ENCODE results near the gene NCAM2.
A peak's percentile ranks its signal among the peaks of the same experiment; 100 is the strongest.
"Not testable (repeated sequence)": the region's sequence is repeated elsewhere in the genome, so short reads cannot be mapped to it uniquely, and the experiment has no call there.

Gene NCAM2

DNA sequence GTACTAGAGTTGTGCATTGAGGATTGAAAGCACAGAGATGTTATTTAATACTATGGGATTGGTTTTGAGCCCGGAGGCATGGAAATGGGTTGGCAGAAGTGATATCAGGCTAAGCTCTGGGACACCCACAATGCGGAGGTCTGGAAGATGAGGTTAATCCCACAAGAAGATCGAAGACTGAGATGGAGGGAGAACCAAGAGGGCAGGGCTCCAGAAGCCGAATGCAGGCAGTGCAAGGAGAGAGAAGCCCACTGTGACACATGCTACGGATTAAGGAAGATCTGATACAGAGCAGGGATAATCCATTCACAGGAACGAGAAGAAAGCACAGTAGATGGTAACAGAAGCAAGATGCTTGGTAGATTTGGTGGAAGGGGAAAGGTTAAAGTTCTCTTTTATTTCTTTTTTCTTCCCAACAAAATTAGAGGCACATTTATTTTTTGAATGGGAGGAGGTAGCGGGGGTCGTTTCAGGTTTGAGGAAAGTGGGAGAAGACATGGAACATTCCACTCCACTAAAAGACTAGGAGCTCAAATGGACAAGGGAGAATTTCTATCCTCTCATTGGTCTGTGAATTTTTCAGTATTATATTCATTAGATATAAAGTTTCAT is 113.2 kb downstream of the NCAM2 start:
- no peak for DNase-seq

DNA sequence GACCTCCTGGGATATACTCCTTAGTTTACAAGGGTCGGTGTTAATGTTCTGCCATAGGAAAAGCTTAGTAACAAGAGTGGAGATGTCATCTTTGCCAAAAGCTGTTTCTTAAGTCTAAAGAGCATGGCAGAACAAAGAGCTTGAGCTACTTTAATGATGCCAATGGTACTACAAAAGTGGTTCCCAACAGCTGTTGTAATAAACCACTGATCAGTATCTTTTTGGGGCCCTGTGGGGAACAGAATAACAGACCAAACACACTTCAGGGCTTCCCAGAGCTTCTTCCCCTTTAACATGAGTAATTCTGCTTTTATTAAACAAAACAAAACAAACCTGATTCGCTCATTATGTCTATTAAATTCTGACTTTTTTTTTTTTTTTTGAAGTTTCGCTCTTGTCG is 116.3 kb downstream of the NCAM2 start:
- DNase-seq = peak; percentile 84

DNA sequence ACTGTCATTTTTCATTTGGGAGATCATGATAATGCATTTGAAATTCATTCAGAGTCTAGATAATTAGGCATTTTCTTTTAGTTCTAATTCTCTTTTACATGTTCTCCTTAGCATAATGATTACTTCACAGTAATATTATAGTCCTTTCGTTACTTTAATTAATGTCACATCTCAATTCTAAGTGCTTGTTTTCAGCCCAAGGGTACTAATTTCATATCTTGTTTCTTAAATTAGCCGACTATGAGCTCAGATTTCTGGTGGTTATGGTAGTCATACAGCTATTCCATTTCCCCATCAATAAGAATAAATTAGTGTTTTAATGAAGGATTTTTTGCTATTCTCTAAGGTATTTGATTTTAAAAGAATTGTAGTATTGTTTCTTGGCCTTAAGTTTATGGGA is 120.9 kb downstream of the NCAM2 start:
- no peak for DNase-seq

DNA sequence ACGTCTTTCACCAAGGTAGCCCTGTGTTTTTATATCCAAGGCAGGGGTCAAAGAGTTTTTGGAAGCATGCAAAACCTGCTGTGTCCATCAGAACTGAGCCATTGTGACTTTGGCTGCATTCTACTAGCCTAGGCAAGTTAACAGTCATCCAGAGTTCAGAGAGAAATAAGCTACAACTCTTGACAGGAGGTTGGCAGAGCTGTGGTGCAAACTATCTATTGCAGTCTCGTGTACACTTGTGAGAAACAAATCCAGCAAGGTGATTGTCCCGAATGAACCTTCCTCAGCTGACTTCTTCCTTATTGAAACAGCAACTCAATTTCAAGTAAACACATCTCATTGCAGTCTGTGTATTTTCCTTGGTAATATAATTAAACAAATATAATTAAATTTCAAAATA is 124.5 kb downstream of the NCAM2 start:
- DNase-seq = no peak

DNA sequence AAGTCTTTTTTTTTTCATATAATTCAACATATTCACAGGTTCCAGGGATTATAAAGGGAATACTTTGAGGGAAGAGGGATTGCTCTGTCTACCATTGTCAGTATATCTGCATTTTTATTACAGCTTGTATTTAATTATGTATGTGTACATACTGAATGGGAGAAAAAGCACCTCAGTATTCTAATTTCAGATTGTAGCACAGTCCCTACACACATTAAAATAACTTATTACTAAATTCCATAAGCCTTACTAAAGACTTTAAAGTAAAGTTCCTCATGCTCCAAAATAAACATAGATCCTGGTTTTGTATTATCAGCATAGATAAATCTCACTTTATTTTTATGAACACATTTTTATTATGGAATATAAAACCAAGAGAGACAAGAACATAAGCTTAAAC is 134.2 kb downstream of the NCAM2 start:
- DNase-seq = no peak

DNA sequence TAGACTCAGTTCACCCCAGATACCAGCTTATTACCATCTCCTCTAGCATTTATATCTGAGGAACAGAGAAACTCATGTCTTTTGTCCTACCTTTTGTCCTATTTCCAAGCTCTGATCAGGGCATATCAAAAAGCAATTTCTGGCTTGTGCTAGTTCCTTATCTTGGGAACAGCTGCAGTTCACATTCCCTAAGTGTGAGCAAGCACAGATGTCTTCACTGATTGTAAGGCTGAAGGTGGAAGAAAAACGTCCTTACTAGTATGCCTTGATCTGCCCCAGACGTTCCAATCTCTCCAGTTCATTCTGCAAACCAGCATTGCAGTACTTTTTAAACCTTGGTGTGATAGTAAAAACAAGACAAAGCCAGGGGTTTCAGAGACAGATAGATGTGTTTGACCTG is 139.8 kb downstream of the NCAM2 start:
- no peak for DNase-seq

DNA sequence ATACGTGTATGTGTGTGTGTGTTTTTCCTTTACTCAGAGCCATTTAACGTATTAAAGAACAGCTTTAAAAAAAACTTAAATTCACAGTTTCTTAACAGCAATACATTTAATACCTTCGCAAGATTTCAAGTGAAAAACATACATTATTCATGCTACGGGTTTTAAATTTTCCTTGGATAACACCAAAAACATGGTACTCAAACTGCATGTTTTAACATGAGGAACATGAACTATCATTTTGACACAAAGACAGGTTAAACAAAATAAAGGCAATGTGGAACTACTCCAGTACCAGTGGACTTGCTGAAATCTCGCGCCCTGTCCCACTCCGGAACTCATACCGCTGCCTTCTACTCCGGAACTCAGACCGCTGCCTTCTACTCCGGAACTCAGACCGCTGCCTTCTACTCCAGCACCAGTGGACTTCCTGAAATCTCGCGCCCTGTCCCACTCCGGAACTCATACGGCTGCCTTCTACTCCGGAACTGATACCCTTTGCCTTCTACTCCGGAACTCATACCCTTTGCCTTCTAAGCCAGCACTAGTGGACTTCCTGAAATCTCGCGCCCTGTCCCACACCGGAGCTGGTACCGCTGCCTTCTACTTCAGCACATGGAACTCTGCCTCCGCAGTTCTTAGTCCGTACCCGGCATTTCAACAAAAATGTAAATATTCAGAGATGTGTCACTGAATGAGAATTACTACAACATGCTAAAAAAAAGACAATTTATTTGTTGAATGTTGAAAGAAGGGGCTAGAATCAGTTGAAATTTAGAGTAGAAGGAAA is 148.6 kb downstream of the NCAM2 start:
- DNase-seq = no peak

DNA sequence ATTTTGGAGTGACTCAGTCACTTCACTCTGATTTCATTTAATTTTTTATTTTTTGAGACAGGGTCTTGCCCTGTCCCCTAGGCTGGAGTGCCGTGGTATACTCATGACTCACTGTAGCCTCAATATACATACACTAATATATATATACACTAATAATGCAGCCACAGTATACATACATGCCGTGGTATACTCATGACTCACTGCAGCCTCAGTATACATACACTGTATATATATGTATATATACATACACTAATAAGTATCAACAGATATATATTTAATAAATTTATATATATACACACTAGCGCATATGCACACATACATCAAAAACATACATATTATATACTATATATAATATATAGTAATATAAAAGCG is 149.2 kb downstream of the NCAM2 start:
- DNase-seq = no peak

DNA sequence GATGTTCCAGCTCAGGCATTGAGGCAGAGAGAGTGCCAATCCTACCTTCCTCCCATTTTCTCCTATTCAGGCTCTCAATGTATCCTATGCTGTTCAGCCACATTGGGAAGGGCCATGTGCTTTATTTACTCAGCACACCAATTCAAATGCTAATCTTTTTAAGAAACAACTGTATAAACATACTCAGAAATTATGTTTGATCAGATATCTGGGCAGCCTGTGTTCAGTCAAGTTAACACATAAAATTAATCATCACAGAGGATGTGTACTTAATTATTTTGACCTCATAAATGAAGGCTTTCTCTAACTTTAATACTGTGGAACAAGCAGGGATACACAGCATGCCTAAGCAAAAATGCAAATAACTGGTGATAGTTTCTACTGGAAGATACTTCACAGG is 149.8 kb downstream of the NCAM2 start:
- DNase-seq = no peak

DNA sequence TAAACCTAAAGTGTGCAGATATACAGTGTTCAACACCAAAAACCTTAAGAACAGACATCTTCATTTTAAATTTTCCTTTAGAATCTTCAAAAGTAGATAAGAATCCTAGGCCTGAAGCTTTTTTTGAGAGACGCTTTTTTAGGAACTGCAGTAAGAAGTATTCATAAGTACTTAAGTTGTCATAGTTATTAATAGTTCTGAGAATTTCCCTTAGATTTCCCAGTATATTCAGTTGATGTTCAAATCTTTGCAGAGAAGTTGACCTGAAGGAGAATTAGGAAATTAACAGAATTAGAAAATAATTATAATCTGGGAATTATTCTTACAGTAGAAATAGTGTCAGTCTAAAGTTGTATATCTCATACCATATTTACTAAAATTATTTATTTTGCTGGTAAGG is 150.3 kb downstream of the NCAM2 start:
- DNase-seq = no peak

DNA sequence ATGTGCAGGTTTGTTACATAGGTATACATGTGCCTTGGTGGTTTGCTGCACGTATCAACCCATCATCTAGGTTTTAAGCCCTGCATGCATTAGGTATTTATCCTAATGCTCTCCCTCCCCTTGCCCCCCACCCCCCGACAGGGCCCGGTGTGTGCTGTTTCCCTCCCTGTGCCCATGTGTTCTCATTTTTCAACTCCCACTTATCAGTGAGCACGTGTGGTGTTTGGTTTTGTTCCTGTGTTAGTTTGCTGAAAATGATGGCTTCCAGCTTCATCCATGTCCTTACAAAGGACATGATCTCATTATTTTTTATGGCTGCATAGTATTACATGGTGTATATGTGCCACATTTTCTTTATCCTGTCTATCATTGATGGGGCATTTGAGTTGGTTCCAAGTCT is 151.2 kb downstream of the NCAM2 start:
- DNase-seq = not testable (repeated sequence)

DNA sequence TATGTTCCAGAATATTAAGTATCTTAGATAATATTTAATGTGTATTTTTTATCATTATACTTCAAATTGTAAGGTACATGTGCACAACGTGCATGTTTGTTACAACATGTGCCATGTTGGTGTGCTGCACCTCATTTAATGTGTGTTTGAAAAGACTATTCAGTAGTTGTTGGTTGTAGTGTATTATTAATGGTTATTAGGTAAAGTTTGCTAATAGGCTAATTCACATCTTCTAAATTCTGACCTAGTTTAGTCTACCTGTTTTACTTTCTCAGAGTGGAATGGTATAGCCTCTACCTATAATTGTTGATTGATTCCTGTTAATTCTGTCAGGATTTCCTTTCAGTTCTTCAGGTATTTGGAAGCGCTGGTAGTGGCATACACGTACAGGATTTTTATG is 153.0 kb downstream of the NCAM2 start:
- no peak for DNase-seq

DNA sequence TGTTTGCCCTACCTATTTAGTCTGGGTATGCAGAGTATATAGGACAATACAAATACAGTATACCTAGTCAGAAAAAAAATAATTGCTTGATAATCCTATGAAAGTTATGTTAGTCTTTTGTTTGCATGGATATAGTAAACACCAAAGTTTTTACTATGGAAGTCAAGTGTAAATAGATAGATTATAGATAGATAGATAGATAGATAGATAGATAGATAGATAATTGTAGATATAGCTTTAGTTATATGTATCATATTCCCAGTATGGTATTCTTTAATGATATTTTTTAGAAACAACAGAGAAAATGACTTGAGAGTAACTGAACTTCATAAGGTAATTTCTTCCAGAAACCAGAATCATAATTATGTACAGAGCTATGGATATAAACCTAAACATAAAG is 158.2 kb downstream of the NCAM2 start:
- no peak for DNase-seq

DNA sequence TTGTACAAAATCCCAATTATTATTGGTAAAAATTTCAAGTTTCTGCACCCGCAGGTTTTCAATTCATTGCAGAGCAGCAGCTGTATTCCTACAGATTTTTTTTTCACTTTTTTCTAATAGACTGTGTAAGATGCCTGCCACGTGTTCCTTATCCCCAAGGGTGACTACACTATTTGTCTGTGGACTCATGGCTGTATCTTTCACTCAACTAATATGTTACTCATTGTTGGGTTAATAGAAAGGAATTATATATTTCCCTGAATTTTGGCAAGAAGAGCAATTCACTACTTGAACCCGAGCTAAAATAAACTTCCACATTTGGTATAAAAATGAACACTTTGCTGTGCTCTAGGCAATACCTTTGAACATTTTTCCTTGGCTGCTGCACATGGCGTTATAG is 158.7 kb downstream of the NCAM2 start:
- DNase-seq = no peak

DNA sequence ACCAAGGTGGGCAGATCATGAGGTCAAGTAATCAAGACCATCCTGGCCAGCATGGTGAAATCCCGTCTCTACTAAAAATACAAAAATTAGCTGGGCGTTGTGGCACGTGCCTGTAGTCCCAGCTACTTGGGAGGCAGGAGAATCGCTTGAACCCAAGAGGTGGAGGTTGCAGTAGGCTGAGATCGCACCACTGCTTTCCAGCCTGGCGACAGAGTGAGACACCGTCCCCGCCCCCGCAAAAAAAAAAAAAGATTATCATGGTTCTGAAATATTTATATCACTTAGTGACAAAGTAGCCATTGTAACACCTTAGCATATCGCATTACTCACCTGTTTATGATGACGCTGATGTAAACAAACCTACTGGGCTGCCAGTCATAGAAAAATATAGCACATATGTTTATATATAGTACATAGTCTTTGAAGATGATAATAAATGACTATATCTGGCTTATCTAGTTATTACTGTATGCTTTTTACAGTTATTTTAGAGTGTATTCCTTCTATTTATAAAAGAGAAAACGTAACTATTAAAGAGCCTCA is 160.2 kb downstream of the NCAM2 start:
- no peak for DNase-seq

DNA sequence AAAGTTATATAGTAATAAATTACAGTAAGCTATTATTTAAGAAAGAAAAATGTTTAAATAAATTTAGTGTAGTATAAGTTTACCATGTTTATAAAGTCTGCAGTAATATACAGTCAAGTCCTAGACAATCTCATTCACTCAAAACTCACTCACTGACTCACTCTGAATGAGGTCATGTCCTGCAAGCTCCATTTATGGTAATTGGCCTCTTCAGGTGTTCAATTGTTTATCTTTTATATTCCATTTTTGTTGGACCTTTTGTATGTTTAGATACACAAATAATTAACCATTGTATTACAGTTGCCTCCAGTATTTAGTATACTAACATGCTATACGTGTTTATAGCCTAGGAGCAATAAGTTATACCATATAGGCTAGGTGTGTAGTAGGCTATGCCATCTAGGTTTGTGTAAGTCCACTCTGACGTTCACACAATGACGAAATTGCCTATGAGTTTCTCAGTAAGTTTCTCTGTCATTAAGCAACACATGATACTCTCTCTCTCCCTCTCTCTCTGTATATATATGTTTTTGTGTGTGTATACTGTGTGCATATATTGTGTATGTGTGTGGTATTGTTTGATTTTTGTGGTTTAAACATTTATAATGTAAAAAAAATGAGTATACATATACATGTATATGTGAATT is 161.2 kb downstream of the NCAM2 start:
- DNase-seq = no peak

DNA sequence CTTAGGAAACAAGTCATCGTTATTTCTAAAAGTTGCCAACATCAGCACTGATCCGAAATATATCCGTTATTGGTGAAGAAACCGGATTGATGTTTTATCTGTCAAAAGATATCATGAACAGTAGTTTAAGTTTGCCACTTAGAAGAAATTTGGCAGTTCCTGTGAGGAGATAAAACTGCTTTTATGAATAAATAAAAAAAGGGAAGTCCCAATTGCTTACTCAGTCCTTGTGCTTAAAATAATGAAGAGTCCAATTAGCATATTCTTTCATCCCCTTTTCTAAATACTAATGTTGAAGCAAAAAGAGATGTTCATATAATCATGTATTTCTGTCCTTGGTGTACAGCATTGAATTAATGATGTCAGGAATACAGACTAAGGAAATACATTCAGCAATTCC is 164.6 kb downstream of the NCAM2 start:
- DNase-seq = no peak

DNA sequence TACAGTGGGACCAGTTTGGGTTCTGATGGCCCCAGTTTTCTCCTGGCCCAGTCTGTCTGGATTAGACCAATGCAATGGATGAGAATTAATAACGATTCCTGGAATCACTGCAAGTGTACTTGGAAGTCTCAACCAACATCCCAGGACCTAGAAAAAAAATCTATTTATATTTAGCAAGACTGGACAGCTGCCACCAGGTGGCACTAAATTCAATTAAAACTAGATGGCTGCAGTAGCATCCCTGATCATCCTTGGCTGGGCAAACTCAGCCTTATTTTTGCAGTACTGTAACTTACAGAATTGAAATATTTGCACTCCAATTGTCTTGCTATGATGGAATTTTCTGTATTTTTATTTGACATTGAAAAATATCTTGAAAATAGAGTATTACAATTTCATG is 165.7 kb downstream of the NCAM2 start:
- no peak for DNase-seq

DNA sequence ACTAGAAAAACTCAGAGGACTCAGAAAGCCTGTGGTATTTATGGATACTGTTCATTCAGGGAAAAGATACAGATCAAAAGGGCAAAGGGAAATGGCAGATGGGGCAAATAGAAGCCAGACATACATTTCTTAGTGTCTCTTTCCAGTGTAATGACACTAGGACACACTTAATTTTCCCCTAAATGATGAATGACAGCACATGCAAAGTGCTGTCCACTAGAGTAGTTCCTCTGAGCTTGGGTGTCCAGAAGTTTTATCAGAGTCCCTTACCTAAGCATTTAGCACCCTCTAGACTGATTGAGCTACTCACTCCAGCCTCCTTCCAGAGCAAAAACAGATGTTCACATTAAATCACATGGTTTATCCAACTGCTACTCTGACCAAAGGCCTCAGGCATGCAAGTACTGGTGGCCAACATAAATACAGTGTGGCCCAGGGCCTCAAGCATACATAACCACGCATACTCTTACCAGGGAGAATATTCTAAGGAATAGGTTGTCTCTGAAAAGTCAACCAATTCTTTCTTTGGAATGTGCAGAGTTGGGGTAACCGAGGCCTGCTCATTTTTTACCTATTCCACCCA is 166.9 kb downstream of the NCAM2 start:
- no peak for DNase-seq

DNA sequence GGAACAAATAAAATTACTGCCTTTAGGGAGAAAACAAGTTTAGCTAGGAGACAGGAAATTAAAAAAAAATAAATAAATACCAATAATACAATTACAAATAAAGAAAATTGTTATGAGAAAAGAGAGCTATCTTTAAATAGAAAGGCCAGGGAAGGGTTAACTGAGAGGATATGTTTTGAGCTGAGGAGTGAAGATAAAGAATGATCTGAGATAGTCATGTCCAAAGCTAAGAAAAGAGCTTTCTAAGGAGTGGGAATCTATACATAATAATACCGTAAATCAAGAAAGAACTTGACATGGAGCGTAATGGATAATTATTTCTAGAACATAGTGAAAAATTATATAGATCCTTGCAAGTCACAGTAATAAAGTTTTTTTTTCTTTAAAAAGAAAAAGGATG is 176.5 kb downstream of the NCAM2 start:
- no peak for DNase-seq

DNA sequence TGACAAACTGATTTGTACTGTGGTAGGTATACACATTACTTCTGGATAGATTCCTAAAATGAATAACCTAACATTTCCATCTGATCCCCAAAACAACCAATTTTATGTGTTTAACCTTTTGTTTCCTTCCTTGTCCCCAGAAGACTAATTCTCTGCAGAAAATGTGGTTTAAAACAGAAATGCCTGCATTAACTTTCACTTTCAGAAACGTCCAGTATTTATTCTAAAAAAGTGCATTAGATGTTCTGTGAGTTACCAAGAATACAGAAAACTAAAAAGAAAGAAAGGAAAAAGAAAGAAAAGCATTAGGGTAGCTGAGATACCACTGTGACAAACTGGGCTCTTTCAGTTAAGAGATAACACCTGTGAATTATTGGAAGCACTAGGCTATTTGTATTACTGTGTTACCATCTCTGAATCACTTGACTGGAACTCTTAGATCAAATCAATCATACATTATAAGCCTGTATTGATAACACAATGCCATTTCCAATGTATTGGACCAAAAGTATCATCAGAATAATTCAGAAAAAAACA is 177.7 kb downstream of the NCAM2 start:
- no peak for DNase-seq

DNA sequence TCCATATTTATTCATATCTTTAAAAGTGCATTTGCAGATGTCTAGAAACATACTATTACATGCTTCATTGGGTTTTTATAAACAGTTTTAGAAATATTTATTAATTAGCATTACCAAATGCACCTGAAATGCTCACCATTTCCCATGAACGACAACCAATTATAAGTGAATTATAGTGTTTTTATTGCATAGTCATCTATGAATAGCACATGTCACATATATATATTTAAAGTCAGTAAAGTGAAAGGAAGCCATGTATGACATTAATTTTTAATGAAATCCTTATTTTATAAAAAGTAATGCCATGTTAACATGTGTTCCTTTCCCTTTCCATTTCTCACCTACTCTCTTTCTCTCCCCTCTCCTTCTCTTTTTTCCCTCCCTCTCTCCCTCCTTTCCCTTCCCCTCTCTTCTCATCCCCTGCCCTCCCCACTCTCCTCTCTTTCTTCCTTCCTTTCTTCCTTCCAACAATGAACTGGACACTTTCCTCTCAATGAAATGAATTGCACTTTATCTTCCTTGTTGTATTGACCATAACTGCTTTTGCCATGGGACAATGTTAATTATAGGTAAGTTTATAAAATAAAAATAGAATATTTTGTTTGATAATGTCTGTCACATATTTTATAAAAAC is 179.3 kb downstream of the NCAM2 start:
- DNase-seq = no peak

Measured in DMS79 (cell line).